Neural cell (in vitro differentiated cells): ENCODE data around the gene REEP6. TPM values are rescaled to one million over a fixed set of nuclear protein-coding genes. Genes with fewer than 3 reads are reported as not detected.
A peak's percentile ranks its signal among the peaks of the same experiment; 100 is the strongest.

ENCODE experiments used
- H2AFZ ChIP-seq: fragments of 200-600, 300-800 bp; sonication (generic), shearing (Covaris generic); 2 replicates; pipeline ENCODE4 v1.6.0; 2014; ENCODE audit warnings: low read depth, mild to moderate bottlenecking, antibody characterized with exemption, low read length, moderate library complexity
- H3F3A ChIP-seq: fragments of 200-600 bp; shearing (Covaris generic); 2 replicates; pipeline ENCODE4 v1.6.1; 2016; ENCODE audit warnings: mild to moderate bottlenecking, moderate library complexity, mixed read lengths, antibody characterized with exemption, low read length; ENCODE audit not compliant: insufficient read depth, poor library complexity, severe bottlenecking
- H3K27ac ChIP-seq: fragments of 200-600, 300-800 bp; sonication (generic), shearing (Covaris generic); 2 replicates; pipeline ENCODE4 v1.5.1; 2014; ENCODE audit warnings: mild to moderate bottlenecking, low read length, moderate library complexity
- H3K27me3 ChIP-seq: fragments of 300-800, 200-600 bp; sonication (generic), shearing (Covaris generic); 2 replicates; pipeline ENCODE4 v1.6.0; 2014; ENCODE audit warnings: mild to moderate bottlenecking, low read depth, low read length, moderate library complexity; ENCODE audit not compliant: insufficient read depth
- H3K36me3 ChIP-seq: fragments of 300-800, 200-600 bp; sonication (generic), shearing (Covaris generic); 2 replicates; pipeline ENCODE4 v1.5.1; 2014; ENCODE audit warnings: mild to moderate bottlenecking, antibody characterized with exemption, low read length, moderate library complexity; ENCODE audit not compliant: insufficient read depth
- H3K4me2 ChIP-seq: fragments of 300-800, 200-600 bp; sonication (generic), shearing (Covaris generic); 2 replicates; pipeline ENCODE4 v1.6.0; 2014; ENCODE audit warnings: mild to moderate bottlenecking, low read length
- H3K4me3 ChIP-seq: fragments of 300-800, 200-600 bp; sonication (generic), shearing (Covaris generic); 2 replicates; pipeline ENCODE4 v1.5.1; 2014; ENCODE audit warnings: mild to moderate bottlenecking, low read length, moderate library complexity
- H3K79me2 ChIP-seq: fragments of 200-600 bp; shearing (Covaris generic); replicated peaks from 2 replicates; pipeline ENCODE4 v1.6.0; 2014; ENCODE audit warnings: mild to moderate bottlenecking, low read length, moderate library complexity; ENCODE audit not compliant: insufficient read depth
- H3K9ac ChIP-seq: fragments of 300-800, 200-600 bp; sonication (generic), shearing (Covaris generic); 2 replicates; pipeline ENCODE4 v1.6.1; 2016; ENCODE audit warnings: mild to moderate bottlenecking, low read length, mixed read lengths
- H3K9me2 ChIP-seq: fragments of 200-600 bp; shearing (Covaris generic); 2 replicates; pipeline ENCODE4 v1.6.1; 2016; ENCODE audit warnings: mild to moderate bottlenecking, low read length, mixed read lengths; ENCODE audit not compliant: insufficient read depth
- H3K9me3 ChIP-seq: fragments of 200-600, 300-800 bp; sonication (generic), shearing (Covaris generic); 2 replicates; pipeline ENCODE4 v1.6.1; 2016; ENCODE audit warnings: mild to moderate bottlenecking, mixed run types, low read length, moderate library complexity, mixed read lengths
- H4K20me1 ChIP-seq: fragments of 200-600 bp; shearing (Covaris generic); 2 replicates; pipeline ENCODE4 v1.6.1; 2016; ENCODE audit warnings: mild to moderate bottlenecking, mixed run types; ENCODE audit not compliant: insufficient read depth
- CTCF ChIP-seq: fragments of 450-650 bp; IDR thresholded peaks from 2 replicates; pipeline ENCODE4 v1.5.1; 2014; ENCODE audit warnings: antibody characterized with exemption, mild to moderate bottlenecking, moderate library complexity; ENCODE audit not compliant: poor library complexity, severe bottlenecking
- EP300 ChIP-seq: fragments of 450-650 bp; conservative IDR thresholded peaks from 2 replicates; pipeline ENCODE4 v1.6.1; 2014; ENCODE audit warnings: antibody characterized with exemption, mild to moderate bottlenecking, moderate library complexity; ENCODE audit not compliant: poor library complexity, severe bottlenecking
- EZH2 ChIP-seq: fragments of 200-600, 300-800 bp; shearing (Covaris generic), sonication (generic); IDR thresholded peaks from 2 replicates; pipeline ENCODE4 v1.6.1; 2014; ENCODE audit warnings: antibody characterized with exemption, low read length, borderline replicate concordance, mild to moderate bottlenecking; ENCODE audit not compliant: insufficient read depth, poor library complexity, severe bottlenecking
- MXI1 ChIP-seq: fragments of 450-650 bp; conservative IDR thresholded peaks from 2 replicates; pipeline ENCODE4 v1.6.1; 2014; ENCODE audit warnings: antibody characterized with exemption, mild to moderate bottlenecking; ENCODE audit not compliant: poor library complexity, severe bottlenecking
- POLR2AphosphoS5 ChIP-seq: IDR thresholded peaks from 2 replicates; pipeline ENCODE4 v1.6.1; 2012
- RAD21 ChIP-seq: fragments of 450-650 bp; conservative IDR thresholded peaks from 2 replicates; pipeline ENCODE4 v1.6.1; 2014; ENCODE audit warnings: antibody characterized with exemption, mild to moderate bottlenecking, moderate library complexity
- REST ChIP-seq: IDR thresholded peaks from 2 replicates; pipeline ENCODE4 v1.6.1; 2012; ENCODE audit warnings: borderline replicate concordance
- SMC3 ChIP-seq: fragments of 450-650 bp; conservative IDR thresholded peaks from 2 replicates; pipeline ENCODE4 v1.6.1; 2014; ENCODE audit warnings: antibody characterized with exemption, mild to moderate bottlenecking, moderate library complexity; ENCODE audit not compliant: poor library complexity
- TAF1 ChIP-seq: IDR thresholded peaks from 2 replicates; pipeline ENCODE4 v1.6.1; 2012; ENCODE audit warnings: low read depth
- polyA plus RNA-seq: library from polyadenylated mRNA; depleted of rRNA; stranded (reverse); fragments of >200 nt; gene quantifications from 2 replicates; pipeline ENCODE4 v1.2.3, GENCODE V29; 2014

The REEP6 gene
- polyA plus RNA-seq, 1 donor from 2014 or later, result 10.7 TPM

- Histone ChIP-seq H3K79me2 (no peaks in the 10 kb centered on the region), H3K27ac (peak within 1 kb of the TSS; percentile 80), H3F3A (no peaks in the 10 kb centered on the region), H3K9ac (peak within 1 kb of the TSS; percentile 77), H3K9me3 (no peaks in the 10 kb centered on the region), H3K27me3 (peaks cover 4% of the 10 kb centered on the region), H2AFZ (peak within 1 kb of the TSS; percentile 42), H4K20me1 (no peaks in the 10 kb centered on the region), H3K9me2 (no peaks in the 10 kb centered on the region), H3K36me3 (no peaks in the 10 kb centered on the region), H3K4me3 (peak within 1 kb of the TSS; percentile 78), H3K4me2 (peak within 1 kb of the TSS; percentile 35)
- peak; percentile 29 for TF ChIP-seq SMC3
- TF ChIP-seq REST, result peak; percentile 55
- no peak for TF ChIP-seq EZH2
- TF ChIP-seq MXI1, result peak; percentile 80
- TF ChIP-seq CTCF, result no peak
- TF ChIP-seq POLR2AphosphoS5, result peak; percentile 69
- TF ChIP-seq EP300, result peak; percentile 48
- TF ChIP-seq RAD21, result no peak
- TF ChIP-seq TAF1, result peak; percentile 57
Measured at GRCh38 chr19:1490311-1491113, 469 bp upstream of the REEP6 start, which contains the start of gene PCSK4. PCSK4 (minus strand) TSS chr19:1490350; CDS start chr19:1490346, 4 bp downstream.

GRCh38 chr19:1491849-1492170 lies 829 bp downstream of the REEP6 start:
- Histone ChIP-seq H3K27ac (no peak overlapping the region), H2AFZ (no peak overlapping the region), H3K79me2 (no peaks in the 10 kb centered on the region), H3K9ac (peak overlapping the region; percentile 63), H3F3A (no peaks in the 10 kb centered on the region), H3K4me2 (no peak overlapping the region), H3K9me2 (no peaks in the 10 kb centered on the region), H3K4me3 (peak overlapping the region; percentile 78), H4K20me1 (no peaks in the 10 kb centered on the region), H3K9me3 (no peaks in the 10 kb centered on the region), H3K27me3 (peaks cover 4% of the 10 kb centered on the region), H3K36me3 (no peaks in the 10 kb centered on the region)
- TF ChIP-seq SMC3 (no peak), REST (no peak), RAD21 (no peak), EZH2 (no peak), MXI1 (no peak), EP300 (no peak), TAF1 (no peak), POLR2AphosphoS5 (no peak), CTCF (no peak)
